Activated CD4-positive, alpha-beta T cell treated with anti-CD3 and anti-CD28 coated beads, Interleukin-2, Interleukin-6, amounts not matched to agents 100 ng/mL and 50 ng/mL, durations not matched to agents 16 hours and 8 hours (primary cell): ENCODE data around the gene CFAP46.
"Not testable (repeated sequence)": the region's sequence is repeated elsewhere in the genome, so short reads cannot be mapped to it uniquely, and the experiment has no call there.

Experiments
- DNase-seq: peaks from one replicate; pipeline ENCODE4 v3.0.0-alpha.2; 2020

CFAP46 gene

GRCh38 chr10:132785723-132786475, 156.5 kb downstream of the CFAP46 start, which contains the start of gene NKX6-2:
TSS of gene NKX6-2 (minus strand) at chr10:132786147. CDS start at chr10:132785948, 199 bp downstream.
- no peak for DNase-seq

- DNase-seq = no peak
Observed at GRCh38 chr10:132784866-132785722, 157.3 kb downstream of the CFAP46 start.

GRCh38 chr10:132783940-132784865, 158.2 kb downstream of the CFAP46 start:
- DNase-seq = no peak

GRCh38 chr10:132783165-132783939, 159.0 kb downstream of the CFAP46 start:
- no peak for DNase-seq

GRCh38 chr10:132781556-132781955, 160.8 kb downstream of the CFAP46 start:
- DNase-seq = no peak

- no peak for DNase-seq
Observed at GRCh38 chr10:132780356-132780755, 162.0 kb downstream of the CFAP46 start.

- no peak for DNase-seq
Observed at GRCh38 chr10:132779549-132780294, 162.6 kb downstream of the CFAP46 start.

- no peak for DNase-seq
Observed at GRCh38 chr10:132777441-132777840, 164.9 kb downstream of the CFAP46 start.

GRCh38 chr10:132776821-132777220, 165.5 kb downstream of the CFAP46 start:
- DNase-seq = no peak

GRCh38 chr10:132776186-132776585, 166.2 kb downstream of the CFAP46 start:
- DNase-seq = no peak

GRCh38 chr10:132774902-132775863, 167.2 kb downstream of the CFAP46 start:
- DNase-seq = no peak

- DNase-seq = no peak
Observed at GRCh38 chr10:132774181-132774901, 168.0 kb downstream of the CFAP46 start.

GRCh38 chr10:132772816-132773215, 169.6 kb downstream of the CFAP46 start:
- DNase-seq = not testable (repeated sequence)

GRCh38 chr10:132770061-132771021, 172.0 kb downstream of the CFAP46 start:
- DNase-seq = no peak

GRCh38 chr10:132768346-132769248, 173.8 kb downstream of the CFAP46 start:
- DNase-seq = no peak

- DNase-seq = no peak
Observed at GRCh38 chr10:132766291-132766690, 176.1 kb downstream of the CFAP46 start.

- DNase-seq = no peak
Observed at GRCh38 chr10:132765435-132765834, 176.9 kb downstream of the CFAP46 start.
